H1 (cell line): ENCODE data around the gene OGG1. TPM values are rescaled to one million over a fixed set of nuclear protein-coding genes. Genes with fewer than 3 reads are reported as not detected.

ENCODE experiments used
- CTCF ChIA-PET: fragments of 300-600 bp; sonication (Branson Sonifier 250); formaldehyde crosslinking; loops from one replicate; lab custom pipeline; 2021; ENCODE audit not compliant: partially characterized antibody; lab: Charles Lee
- POLR2A ChIA-PET: fragments of 300-600 bp; sonication (Branson Sonifier 250); formaldehyde crosslinking; loops from one replicate; lab custom pipeline; 2021; ENCODE audit warnings: inconsistent platforms; ENCODE audit not compliant: partially characterized antibody; lab: Charles Lee
- DNase-seq, 2 experiments: peaks; one replicate each; pipeline versions ENCODE4 v3.0.0 to v3.0.0-alpha.2; 2010 to 2022; ENCODE audit warnings: low spot score in 2 of 2, low read depth in 1 of 2, mixed read lengths in 1 of 2
- FAIRE-seq: peaks from 2 replicates; lab custom pipeline; 2011; peaks lifted over from hg19 to GRCh38; lab: Jason Lieb, UNC
- H2AFZ ChIP-seq: 2 replicates; pipeline ENCODE4 v1.8.1; 2012; ENCODE audit warnings: low read length, inconsistent platforms
- H2AK5ac ChIP-seq: 2 replicates; pipeline ENCODE4 v1.6.1; 2013; ENCODE audit warnings: low read depth, low read length
- H2BK120ac ChIP-seq: replicated peaks from 2 replicates; pipeline ENCODE3; 2013; ENCODE audit warnings: low read depth, low read length, inconsistent platforms
- H2BK12ac ChIP-seq: 2 replicates; pipeline ENCODE4 v1.6.1; 2013; ENCODE audit warnings: low read depth, low read length
- H2BK15ac ChIP-seq: 2 replicates; pipeline ENCODE4 v1.6.1; 2013; ENCODE audit warnings: low read length
- H2BK20ac ChIP-seq: 2 replicates; pipeline ENCODE4 v1.6.1; 2013; ENCODE audit warnings: low read length
- H2BK5ac ChIP-seq: 2 replicates; pipeline ENCODE4 v1.6.1; 2013; ENCODE audit warnings: low read depth, low read length
- H3K14ac ChIP-seq: 2 replicates; pipeline ENCODE4 v1.6.1; 2013; ENCODE audit warnings: inconsistent platforms; ENCODE audit not compliant: insufficient read length
- H3K18ac ChIP-seq: 2 replicates; pipeline ENCODE4 v1.6.1; 2013; ENCODE audit warnings: low read length; ENCODE audit errors: extremely low read depth
- H3K23ac ChIP-seq: 2 replicates; pipeline ENCODE4 v1.6.1; 2013; ENCODE audit warnings: inconsistent platforms; ENCODE audit not compliant: insufficient read length
- H3K23me2 ChIP-seq: 2 replicates; pipeline ENCODE4 v1.6.1; 2013; ENCODE audit warnings: low read depth, low read length
- H3K27ac ChIP-seq: 2 replicates; pipeline ENCODE4 v1.6.1; 2011; ENCODE audit warnings: low read depth, low read length, inconsistent platforms
- H3K27me3 ChIP-seq, 4 experiments: replicated peaks in 1 of 4; 1 replicate in 1 of 4; 2 replicates in 3 of 4; pipeline versions ENCODE4 v1.6.1 to v1.8.1; 2011 to 2013; ENCODE audit warnings: low read length in 3 of 4, mild to moderate bottlenecking in 3 of 4, inconsistent platforms in 2 of 4, mixed read lengths in 2 of 4, moderate library complexity in 1 of 4; ENCODE audit not compliant: control insufficient read depth in 3 of 4, insufficient read depth in 3 of 4; ENCODE audit errors: extremely low read depth in 1 of 4
- H3K36me3 ChIP-seq, 4 experiments: 2 replicates each; pipeline versions ENCODE4 v1.6.1 to v1.8.1; 2011 to 2013; ENCODE audit warnings: mild to moderate bottlenecking in 4 of 4, low read length in 3 of 4, moderate library complexity in 2 of 4, control low read depth in 1 of 4, inconsistent platforms in 1 of 4; ENCODE audit not compliant: insufficient read depth in 4 of 4, control insufficient read depth in 2 of 4
- H3K4ac ChIP-seq: replicated peaks from 2 replicates; pipeline ENCODE3; 2013; ENCODE audit warnings: low read length, low read depth, mixed read lengths, inconsistent platforms; ENCODE audit not compliant: insufficient read length
- H3K4me1 ChIP-seq, 4 experiments: replicated peaks in 1 of 4; 1 replicate in 1 of 4; 2 replicates in 3 of 4; pipeline versions ENCODE4 v1.6.1 to v1.8.1; 2011 to 2013; ENCODE audit warnings: low read length in 3 of 4, inconsistent platforms in 2 of 4, mixed read lengths in 1 of 4; ENCODE audit not compliant: insufficient read depth in 4 of 4, control insufficient read depth in 3 of 4
- H3K4me2 ChIP-seq, 2 experiments: 2 replicates each; pipeline versions ENCODE4 v1.6.1 to v1.8.1; 2011 to 2013; ENCODE audit warnings: low read depth in 2 of 2, low read length in 2 of 2, control low read depth in 1 of 2, inconsistent platforms in 1 of 2, mild to moderate bottlenecking in 1 of 2; ENCODE audit not compliant: insufficient read depth in 1 of 2
- H3K4me3 ChIP-seq, 4 experiments: fragments of 200-600, 300-600 bp in 1 of 4; sonication (generic), shearing (Covaris generic), sonication (Bioruptor Twin) in 1 of 4; 2 replicates each; pipeline versions ENCODE4 v1.5.1 to v1.8.1; 2011 to 2016; ENCODE audit warnings: low read length in 4 of 4, low read depth in 3 of 4, control low read depth in 2 of 4, inconsistent platforms in 2 of 4, mild to moderate bottlenecking in 2 of 4, mixed read lengths in 1 of 4, moderate library complexity in 1 of 4; ENCODE audit not compliant: insufficient read depth in 2 of 4; ENCODE audit errors: extremely low read depth in 1 of 4
- H3K56ac ChIP-seq: replicated peaks from 2 replicates; pipeline ENCODE3; 2013; ENCODE audit warnings: low read depth, mild to moderate bottlenecking, mixed read lengths, low read length, inconsistent platforms; ENCODE audit not compliant: insufficient read length
- H3K79me1 ChIP-seq: 2 replicates; pipeline ENCODE4 v1.6.1; 2013; ENCODE audit warnings: low read depth, low read length, control low read depth
- H3K79me2 ChIP-seq, 2 experiments: 2 replicates each; pipeline versions ENCODE4 v1.6.1 to v1.8.1; 2012 to 2013; ENCODE audit warnings: low read length in 2 of 2, mild to moderate bottlenecking in 2 of 2, inconsistent platforms in 1 of 2; ENCODE audit not compliant: insufficient read depth in 2 of 2, control insufficient read depth in 1 of 2
- H3K9ac ChIP-seq, 4 experiments: replicated peaks in 1 of 4; 1 replicate in 1 of 4; 2 replicates in 3 of 4; pipeline versions ENCODE4 v1.6.1 to v1.8.1; 2011 to 2013; ENCODE audit warnings: low read depth in 3 of 4, low read length in 3 of 4, control low read depth in 2 of 4, mild to moderate bottlenecking in 2 of 4, moderate library complexity in 2 of 4, inconsistent platforms in 1 of 4; ENCODE audit errors: extremely low read depth in 1 of 4
- H3K9me3 ChIP-seq, 2 experiments: 2 replicates each; pipeline versions ENCODE4 v1.6.1 to v1.8.1; 2012 to 2013; ENCODE audit warnings: mild to moderate bottlenecking in 2 of 2, moderate library complexity in 2 of 2, control low read depth in 1 of 2, inconsistent platforms in 1 of 2, low read depth in 1 of 2, low read length in 1 of 2, mixed read lengths in 1 of 2; ENCODE audit not compliant: insufficient read depth in 2 of 2
- H4K20me1 ChIP-seq, 2 experiments: replicated peaks in 1 of 2; 2 replicates each; pipeline versions ENCODE3 to v1.8.1; 2011 to 2013; ENCODE audit warnings: inconsistent platforms in 2 of 2, low read length in 2 of 2, mild to moderate bottlenecking in 1 of 2; ENCODE audit not compliant: insufficient read depth in 2 of 2, control insufficient read depth in 1 of 2
- H4K5ac ChIP-seq: 2 replicates; pipeline ENCODE4 v1.6.1; 2013; ENCODE audit warnings: low read length, low read depth, mixed read lengths, inconsistent platforms; ENCODE audit not compliant: insufficient read length
- H4K8ac ChIP-seq: 2 replicates; pipeline ENCODE4 v1.8.0; 2013; ENCODE audit warnings: mild to moderate bottlenecking, moderate library complexity, low read length, inconsistent platforms; ENCODE audit not compliant: insufficient read depth; ENCODE audit errors: extremely low read depth
- H4K91ac ChIP-seq: replicated peaks from 2 replicates; pipeline ENCODE3; 2013; ENCODE audit warnings: low read length, mixed read lengths, inconsistent platforms; ENCODE audit not compliant: insufficient read length
- CBX8 ChIP-seq: fragments of 300-800, 300-1000 bp; sonication (generic); IDR thresholded peaks from 2 replicates; pipeline ENCODE4 v1.7.1; 2016; ENCODE audit warnings: low read depth, low read length, borderline replicate concordance
- JUND ChIP-seq: IDR thresholded peaks from 2 replicates; pipeline ENCODE4 v1.6.1; 2011; ENCODE audit warnings: mild to moderate bottlenecking, improper control_type of control experiment, low read length
- WGBS, 2 experiments: shearing (Covaris generic) in 1 of 2; methylation state at CpG; one replicate each; pipeline versions ENCODE4 v1.1.6 to v1.1.7; 2013 to 2015; ENCODE audit warnings: low lambda C conversion rate in 2 of 2, mixed read lengths in 2 of 2, inconsistent platforms in 1 of 2, low coverage in 1 of 2, missing lambda C conversion rate in 1 of 2; ENCODE audit not compliant: insufficient replicate concordance in 2 of 2, insufficient coverage in 1 of 2, insufficient read length in 1 of 2; ENCODE audit errors: extremely low coverage in 1 of 2, missing lambda C conversion rate in 1 of 2; 5-methylcytosine and 5-hydroxymethylcytosine counted together
- polyA plus RNA-seq, 7 experiments: library from polyadenylated mRNA; depleted of rRNA in 3 of 7; stranded (reverse) in 5 of 7; unstranded in 2 of 7; fragments of >200 nt in 5 of 7; fragments of 200-250 nt in 2 of 7; gene quantifications; 1 replicate in 5 of 7; 2 replicates in 1 of 7; 4 replicates in 1 of 7; pipeline versions ENCODE4 v1.2.1 to v1.2.3, GENCODE V29; 2011 to 2013; ENCODE audit warnings: missing spikeins in 2 of 7, mixed read lengths in 2 of 7
- total RNA-seq: library from RNA; stranded (reverse); fragmentation: NEBNext Ultra II Directional; extraction: Animal tissue kit (Norgen Biotek cat#: 25700); gene quantifications from 2 replicates; pipeline ENCODE4 v1.2.1, GENCODE V29; 2021

OGG1 gene
- total and polyA plus RNA-seq, 2 of the 8 experiments (the other 6 are each of a cell fraction or from before 2014, with no cell fraction given) = 29.6 to 46.8 TPM

DNA sequence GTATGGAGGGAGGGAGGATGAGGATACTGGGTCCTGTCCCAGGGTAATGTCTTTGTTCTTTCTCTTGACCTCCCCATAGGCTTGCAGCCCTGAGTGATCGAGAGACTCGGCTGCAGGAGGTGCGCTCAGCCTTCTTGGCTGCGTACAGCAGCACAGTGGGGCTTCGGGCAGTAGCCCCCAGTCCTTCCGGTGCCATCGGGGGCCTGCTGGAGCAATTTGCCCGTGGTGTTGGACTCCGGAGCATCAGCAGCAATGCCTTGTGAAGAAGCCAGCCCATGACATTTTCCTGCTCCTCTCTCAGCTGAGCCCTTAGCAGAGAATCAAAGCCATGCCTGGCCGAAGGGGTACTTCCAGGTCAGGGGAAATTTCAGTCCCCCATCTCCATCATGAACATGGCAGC is 48.0 kb upstream of the OGG1 start:
- TF ChIP-seq JUND (no peak), CBX8 (no peak)
- TF ChIP-seq, all 59 proteins: peak for 0
- H4K5ac ChIP-seq = no peak overlapping the region
- no peaks in the 10 kb centered on the region for H3K9me3 ChIP-seq
- no peak overlapping the region for H3K4me2 ChIP-seq
- no peak overlapping the region for H2BK20ac ChIP-seq
- POLR2A ChIA-PET = interaction anchor here (0.6 to 1.3 kb wide), 4 partner anchors 10 to 36 kb away, joined by 3 read pairs; no protein-coding TSS in a partner anchor
- H3K9ac ChIP-seq = no peak overlapping the region
- no peak overlapping the region for H3K4me3 ChIP-seq
- no peaks in the 10 kb centered on the region for H3K79me2 ChIP-seq
- H3K4ac ChIP-seq = no peak overlapping the region
- H3K23ac ChIP-seq = no peak overlapping the region
- no peak overlapping the region for H2BK12ac ChIP-seq
- no peak overlapping the region for H4K8ac ChIP-seq
- H3K4me1 ChIP-seq = peaks cover 0 to 9% (median 5%) of the 10 kb centered on the region in 4 experiments; a peak in 5 of 7 replicates
- H4K91ac ChIP-seq = no peak overlapping the region
- H2AK5ac ChIP-seq = no peak overlapping the region
- no peak overlapping the region for H2BK5ac ChIP-seq
- no peak overlapping the region for H3K27ac ChIP-seq
- no peaks in the 10 kb centered on the region for H3K79me1 ChIP-seq
- H4K20me1 ChIP-seq = peaks cover 0 to 6% of the 10 kb centered on the region in 2 experiments
- no peak overlapping the region for H2AFZ ChIP-seq
- H3K27me3 ChIP-seq = peaks cover 0 to 21% (median 11%) of the 10 kb centered on the region in 4 experiments; a peak in 5 of 7 replicates
- H2BK120ac ChIP-seq = no peak overlapping the region
- no peaks in the 10 kb centered on the region; a peak in 2 of 8 replicates for H3K36me3 ChIP-seq
- H2BK15ac ChIP-seq = no peak overlapping the region
- DNase-seq (no peak), FAIRE-seq (no peak)
- CTCF ChIA-PET = interaction anchor here (1.7 to 7.7 kb wide), 2 partner anchors 11 to 25 kb away, joined by 5 to 43 read pairs; no protein-coding TSS in a partner anchor
- H3K18ac ChIP-seq = no peak overlapping the region
- WGBS, 2 experiments = 98% methylated on average over 10 of the region's 10 CpGs; no CpG with 5 or more reads in 1 of the 2 experiments
- no peak overlapping the region for H3K14ac ChIP-seq
- peaks cover 15% of the 10 kb centered on the region; the same call in 1 of the 2 replicates for H3K23me2 ChIP-seq
- H3K56ac ChIP-seq = no peak overlapping the region
